Stimulated activated CD4-positive, alpha-beta T cell treated with anti-CD3 and anti-CD28 coated beads, TNF-alpha, amount 100 ng/mL, for 4 hours (primary cell): ENCODE data around the gene LILRA1.
"Not testable (repeated sequence)": the region's sequence is repeated elsewhere in the genome, so short reads cannot be mapped to it uniquely, and the experiment has no call there.

ENCODE experiments used
- DNase-seq, 3 experiments: peaks; one replicate each; pipeline ENCODE4 v3.0.0-alpha.2; 2020; ENCODE audit warnings: low read depth in 3 of 3

LILRA1 gene

DNA sequence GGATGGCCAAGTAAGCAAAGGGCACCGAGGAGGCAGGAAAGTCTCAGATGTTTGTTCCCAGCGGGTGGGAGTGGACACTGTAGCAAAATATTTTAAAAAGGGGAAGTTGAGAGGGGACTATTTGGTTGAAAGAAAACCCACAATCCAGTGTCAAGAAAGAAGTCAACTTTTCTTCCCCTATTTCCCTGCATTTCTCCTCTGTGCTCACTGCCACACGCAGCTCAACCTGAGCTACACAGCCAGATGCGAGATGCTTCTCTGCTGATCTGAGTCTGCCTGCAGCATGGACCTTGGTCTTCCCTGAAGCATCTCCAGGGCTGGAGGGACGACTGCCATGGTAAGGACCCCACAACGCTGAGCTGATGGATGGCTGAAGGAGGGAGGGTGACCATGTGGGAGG lies at the start of gene LILRA1:
LILRA1 (plus strand) TSS at position 188 of the 400 bp plus-strand sequence. CDS start 613 bp downstream, outside the sequence.
- not testable (repeated sequence) for DNase-seq

DNA sequence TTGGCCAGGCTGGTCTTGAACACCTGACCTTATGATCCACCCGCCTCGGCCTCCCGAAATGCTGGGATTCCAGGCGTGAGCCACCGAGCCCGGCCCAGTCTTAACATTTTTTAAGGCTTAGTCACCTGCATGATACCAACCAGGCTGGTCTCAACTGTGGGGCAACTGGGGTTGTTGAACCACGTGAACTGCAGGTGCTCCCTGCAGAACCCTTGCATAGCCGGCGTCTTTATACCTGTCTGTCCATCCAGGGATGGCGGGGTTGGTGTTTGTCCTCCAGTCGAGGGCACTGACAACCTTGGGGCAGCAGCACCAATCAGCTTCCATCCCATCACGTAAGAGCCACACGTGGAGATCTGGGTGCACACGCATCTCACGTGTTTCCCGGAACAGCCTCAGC lies 44.6 kb upstream of the LILRA1 start:
- no peak for DNase-seq

DNA sequence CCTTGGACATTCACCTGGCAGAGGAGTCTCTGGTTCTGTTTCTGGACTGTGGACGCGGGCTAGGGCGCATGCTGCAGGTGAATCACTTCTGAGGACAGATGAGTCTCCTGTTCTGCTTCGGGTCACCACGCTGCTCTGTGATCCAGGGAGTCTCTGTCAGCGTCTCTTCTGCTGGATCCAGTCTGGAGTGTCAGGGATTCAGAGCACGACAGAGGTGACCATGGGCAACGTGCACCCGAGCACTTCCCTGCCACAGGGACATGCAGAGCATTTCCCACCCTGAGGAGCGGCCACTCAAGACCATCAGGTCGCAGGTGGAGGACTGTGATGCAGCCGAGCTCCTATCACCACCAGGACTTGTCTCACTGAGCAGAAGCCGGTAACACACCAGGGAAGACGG lies 44.2 kb upstream of the LILRA1 start:
- no peak for DNase-seq

DNA sequence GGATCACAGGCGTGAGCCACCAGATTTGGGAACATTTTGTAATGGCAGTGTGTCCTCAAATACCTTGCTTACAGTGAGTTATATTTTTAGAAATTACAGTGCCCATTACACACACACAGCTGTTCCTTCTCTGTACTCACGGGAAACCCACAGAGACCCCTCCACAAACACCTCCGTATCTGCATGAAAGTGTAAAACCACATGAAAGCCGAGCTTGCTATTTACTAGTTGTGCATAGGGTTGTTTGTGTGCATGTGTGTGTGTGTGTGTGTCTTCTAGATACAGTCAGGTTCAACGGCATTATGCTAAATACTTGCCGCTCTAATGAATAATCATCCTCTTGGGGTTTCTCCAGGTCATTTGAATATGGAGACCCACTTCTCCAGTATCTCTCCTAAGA lies 42.1 kb upstream of the LILRA1 start:
- DNase-seq, result no peak

DNA sequence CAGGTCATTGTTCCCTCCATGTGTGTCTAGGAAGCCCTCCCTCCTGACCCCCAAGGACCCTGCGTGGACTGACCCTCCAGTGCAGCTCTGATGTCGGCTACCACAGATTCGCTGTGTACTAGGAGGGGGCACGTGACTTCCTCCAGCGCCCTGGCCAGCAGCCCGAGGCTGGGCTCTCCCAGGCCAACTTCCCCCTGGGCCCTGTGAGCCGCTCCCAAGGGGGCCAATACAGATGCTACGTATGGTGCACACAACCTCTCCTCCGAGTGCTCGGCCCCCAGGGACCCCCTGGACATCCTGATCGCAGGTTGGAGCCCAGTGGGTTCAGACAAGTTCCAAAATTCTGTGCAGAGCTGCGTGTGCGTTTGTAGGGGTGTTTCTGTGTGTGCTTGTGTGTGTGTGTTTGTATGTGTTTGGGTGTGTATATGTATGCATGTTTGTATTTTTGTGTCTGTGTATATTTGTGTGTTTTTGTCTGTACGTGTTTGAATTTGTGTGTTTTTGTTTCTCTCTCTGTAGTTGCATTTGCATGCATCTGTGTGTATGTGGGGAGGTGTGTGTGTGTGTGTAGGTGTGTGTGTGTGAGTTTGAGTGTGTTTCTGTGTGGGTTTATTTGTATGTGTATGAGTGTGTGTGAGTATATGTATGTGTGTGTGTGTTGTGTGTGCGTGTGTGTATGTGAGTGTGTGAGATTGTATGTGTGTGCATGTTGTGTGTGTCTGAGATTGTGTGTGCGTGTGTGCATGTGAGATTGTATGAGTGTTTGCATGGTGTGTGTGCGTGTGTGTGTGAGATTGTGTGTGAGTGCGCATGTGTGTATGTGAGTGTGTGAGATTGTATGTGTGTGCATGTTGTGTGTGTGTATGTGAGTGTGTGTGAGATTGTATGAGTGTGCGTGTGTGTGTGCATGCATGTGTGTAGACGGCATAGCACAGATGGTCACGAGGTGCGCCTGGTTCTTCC lies 41.2 kb upstream of the LILRA1 start:
- no peak for DNase-seq

DNA sequence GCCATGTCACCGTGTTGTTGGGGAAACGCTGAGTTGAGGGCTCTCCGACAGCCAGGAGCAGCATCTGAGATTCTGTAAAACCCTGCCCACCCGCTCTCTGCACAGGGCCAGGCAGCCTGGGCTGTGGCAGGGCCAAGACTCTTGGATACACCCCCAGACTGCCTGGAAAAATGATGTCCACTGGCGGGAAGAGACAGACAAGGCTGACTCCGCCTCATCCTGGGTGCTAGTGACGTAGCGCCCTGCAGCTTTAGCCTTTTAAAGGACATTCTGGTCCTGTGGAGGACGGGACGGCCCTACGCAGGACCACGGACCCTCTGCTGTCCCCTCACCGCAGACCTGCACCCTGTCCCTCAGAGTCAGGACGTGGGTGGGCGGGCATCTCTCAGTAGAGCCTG lies 40.5 kb upstream of the LILRA1 start:
- DNase-seq, result no peak

DNA sequence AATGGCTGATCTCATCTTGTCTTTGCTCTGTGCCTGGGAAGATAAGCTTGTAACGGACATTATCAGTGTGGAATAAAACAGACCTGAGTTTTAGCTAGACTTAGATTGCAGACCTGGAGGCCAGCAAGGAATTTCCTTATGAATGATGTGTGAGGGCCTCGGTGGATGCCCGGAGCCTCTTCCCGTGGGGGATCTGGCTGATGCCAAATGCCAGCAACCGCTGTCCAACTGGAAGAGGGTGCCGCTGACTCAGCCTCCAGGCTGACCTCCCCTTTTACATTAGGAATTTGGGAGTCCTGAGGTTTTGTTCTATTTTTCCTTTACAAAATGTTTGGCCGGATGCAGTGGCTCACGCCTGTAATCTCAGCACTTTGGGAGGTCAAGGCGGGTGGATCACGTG lies 39.4 kb upstream of the LILRA1 start:
- no peak for DNase-seq

DNA sequence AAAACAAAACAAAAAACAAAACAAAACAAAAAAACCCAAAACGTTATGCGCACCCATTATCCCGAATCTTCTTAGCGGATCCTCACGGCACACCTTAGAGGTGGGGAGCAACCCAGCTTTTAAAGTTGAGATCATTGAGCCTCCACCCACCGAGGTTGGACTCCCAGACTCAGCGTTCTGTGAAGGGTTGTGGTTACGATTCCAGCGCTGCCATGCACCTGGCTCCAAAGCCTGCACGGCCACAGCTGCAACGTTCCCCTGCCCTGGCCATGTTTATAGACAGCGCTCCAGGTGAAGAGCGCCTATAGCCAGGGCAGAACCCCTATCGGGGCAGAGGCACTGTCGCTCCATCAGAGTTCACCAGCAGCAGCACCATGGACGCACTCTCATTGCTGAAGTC lies 38.5 kb upstream of the LILRA1 start:
- no peak for DNase-seq

DNA sequence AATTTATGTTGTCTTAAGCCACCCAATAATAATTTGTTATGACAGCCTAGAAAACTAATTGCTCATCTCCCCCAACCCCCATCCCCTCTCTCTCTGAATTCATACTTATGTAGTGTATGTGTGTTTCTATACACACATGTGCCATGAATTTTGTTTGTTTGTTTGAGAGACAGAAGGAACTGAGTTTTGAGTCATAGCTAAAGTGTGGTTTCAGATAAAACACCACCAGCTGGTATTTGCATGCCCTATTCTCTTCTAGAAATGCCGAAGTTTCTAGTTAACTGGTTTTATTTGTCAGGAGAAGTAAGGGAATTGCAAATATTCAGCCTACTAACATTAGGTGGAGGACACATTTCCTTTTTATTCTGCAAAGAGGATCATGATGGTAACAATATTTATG lies 37.2 kb upstream of the LILRA1 start:
- DNase-seq, result no peak

DNA sequence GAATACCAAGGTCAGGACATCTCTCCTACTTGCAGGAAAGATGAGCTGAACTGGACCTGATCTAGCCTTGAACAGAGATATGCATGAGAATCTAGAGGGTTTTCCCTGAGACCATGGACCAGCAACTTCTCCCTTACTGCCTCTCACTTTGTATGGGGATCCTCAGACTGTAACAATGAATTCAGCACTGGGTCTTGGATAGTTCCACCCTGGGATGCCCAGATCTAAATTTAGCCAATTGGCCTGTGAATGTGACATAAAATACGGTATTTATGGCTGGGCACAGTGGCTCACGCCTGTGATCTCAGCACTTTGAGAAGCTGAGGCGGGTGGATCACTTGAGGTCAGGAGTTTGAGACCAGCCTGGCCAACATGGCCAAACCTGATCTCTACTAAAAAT lies 35.1 kb upstream of the LILRA1 start:
- no peak for DNase-seq

DNA sequence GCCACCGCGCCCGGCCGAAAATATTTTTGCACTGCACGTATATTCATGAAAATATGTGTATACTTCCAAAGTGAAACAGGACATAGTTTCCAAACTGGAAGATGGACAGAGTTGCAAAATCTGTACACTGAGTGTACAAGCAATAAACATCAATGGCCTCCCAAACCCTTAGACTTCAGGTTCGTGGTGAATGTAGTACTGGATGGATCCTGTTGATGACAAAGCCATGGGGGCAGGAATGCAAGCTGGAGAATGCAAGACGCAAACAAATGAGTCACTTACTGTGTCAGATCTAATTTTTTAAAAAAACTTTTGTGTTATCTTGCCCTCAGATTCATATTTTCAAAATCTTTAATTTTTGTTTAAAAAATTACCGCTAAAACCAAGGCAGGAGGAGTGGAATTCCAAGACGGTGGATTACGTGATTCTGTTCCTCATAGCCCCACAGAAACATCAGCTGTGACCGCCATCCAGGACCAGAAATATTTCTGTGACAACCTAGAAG lies 32.5 kb upstream of the LILRA1 start:
- DNase-seq, result no peak

DNA sequence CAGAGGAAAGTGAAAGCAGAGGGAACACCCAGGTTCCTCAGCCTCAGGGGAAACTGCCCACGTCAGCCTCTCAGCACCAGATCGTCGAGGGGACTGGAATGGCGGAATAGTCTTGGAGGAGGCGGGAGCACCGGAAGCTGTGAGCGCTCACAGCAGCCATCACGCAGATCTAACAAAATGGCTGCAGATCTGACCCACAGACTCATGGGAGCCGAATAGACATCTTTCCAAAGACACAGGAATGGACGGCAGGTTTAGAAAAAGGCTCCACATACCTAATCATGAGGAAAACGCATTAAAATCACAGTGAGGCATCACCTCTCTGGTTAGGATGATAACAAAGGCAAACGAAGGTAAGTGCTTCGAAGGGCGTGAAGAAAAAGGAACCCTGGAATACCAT lies 31.6 kb upstream of the LILRA1 start:
- DNase-seq, result no peak

DNA sequence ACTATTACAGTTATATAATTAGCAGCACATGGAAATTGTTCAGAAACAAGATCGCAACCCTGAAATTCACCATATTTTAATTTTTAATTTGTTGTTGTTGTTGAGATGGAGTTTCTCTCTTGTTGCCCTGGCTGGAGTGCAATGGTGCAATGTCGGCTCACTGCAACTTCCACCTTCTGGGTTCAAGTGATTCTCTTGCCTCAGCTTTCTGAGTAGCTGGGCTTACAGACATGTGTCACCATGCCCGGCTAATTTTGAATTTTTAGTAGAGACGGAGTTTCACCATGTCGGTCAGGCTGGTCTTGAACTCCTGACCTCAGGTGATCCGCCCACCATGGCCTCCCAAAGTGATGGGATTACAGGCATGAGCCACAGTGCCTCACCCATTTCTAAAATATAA lies 30.2 kb upstream of the LILRA1 start:
- not testable (repeated sequence) for DNase-seq

DNA sequence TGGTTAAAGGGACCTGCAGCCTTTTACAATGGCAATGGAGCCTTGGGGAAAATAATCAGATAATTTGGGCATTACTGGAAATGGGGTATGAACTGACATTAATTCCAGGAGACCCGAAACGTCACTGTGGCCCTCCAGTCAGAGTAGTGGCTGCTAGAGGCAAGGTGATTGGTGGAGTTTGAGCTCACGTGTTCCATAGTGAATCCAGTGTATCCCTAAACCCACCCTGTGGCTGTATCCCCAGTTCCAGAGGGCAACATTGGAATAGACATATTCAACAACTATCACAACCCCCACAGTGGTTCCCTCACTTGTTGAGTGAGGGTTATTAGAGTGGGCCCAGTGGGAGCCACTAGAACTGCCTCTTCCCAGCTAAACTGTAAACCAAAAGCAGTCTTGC lies 23.1 kb upstream of the LILRA1 start:
- DNase-seq, result no peak

DNA sequence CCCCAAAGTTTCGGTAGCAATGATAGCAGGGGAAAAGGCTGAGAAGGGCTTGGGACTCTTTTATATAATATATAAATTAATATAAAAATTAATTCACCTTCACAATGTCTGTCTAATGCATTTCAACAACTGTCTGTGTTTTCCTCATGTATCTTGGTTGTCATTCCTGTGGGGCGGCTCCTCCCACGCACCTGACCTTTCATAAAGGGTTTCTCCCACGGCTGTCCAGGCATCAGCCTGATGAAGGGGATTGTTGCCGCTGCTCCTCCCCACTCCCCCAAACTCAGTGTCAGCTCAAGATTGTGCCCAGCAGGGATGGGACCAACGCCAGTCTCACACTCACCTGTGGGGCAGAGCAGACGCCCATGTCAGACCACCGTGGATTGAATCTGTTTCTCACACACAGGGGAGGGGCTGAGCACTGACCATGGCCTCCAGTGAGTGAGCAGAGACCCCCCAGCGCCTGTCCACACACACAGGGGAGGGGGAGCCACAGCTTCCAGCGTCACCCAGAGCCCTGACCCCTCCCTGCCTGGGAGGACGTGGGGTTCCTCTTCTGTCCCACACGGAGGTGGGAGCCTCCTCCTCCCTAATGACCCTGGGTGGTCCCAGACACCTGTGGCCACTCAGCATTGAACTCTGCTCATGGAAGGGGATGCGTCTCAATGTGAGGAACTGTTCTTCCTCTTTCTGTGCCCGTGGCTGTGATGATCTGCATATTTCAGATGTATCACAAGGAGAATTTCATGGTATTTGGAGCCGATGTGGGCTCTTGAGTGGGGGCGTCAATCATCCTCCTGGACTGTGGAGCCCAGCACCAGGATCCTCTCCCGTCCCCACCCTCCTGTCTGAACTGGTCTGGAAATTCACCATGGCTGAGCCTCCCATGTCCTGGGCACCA lies 21.5 kb upstream of the LILRA1 start:
- not testable (repeated sequence) for DNase-seq

DNA sequence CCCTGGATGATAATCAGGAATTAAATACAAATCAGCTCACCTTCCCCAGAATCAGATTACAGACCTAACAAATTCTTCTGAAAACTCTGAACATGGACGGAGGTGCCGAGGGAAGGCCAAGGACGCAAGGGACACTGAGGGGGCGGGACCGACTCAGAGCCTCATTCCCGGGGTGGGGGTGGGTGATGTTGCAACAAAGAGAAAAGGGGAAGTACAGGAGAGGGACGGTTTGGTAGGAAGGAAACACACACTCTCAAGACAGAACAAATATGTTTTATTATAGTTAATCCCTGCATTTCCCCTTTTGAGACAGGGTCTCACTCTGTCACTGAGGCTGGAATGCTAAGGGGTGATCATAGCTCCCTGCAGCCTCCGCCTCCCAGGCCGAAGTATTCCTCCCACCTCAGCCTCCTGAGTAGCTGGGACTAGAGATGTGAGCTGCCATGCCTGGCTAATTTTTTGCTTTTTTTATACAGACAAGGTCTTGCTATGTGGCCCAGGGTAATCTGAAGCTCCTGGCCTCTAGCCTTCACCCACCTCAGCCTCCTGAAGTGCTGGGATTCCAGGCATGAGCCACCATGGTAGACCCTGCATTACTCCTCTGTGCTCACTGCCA lies 20.6 kb upstream of the LILRA1 start:
- no peak for DNase-seq

DNA sequence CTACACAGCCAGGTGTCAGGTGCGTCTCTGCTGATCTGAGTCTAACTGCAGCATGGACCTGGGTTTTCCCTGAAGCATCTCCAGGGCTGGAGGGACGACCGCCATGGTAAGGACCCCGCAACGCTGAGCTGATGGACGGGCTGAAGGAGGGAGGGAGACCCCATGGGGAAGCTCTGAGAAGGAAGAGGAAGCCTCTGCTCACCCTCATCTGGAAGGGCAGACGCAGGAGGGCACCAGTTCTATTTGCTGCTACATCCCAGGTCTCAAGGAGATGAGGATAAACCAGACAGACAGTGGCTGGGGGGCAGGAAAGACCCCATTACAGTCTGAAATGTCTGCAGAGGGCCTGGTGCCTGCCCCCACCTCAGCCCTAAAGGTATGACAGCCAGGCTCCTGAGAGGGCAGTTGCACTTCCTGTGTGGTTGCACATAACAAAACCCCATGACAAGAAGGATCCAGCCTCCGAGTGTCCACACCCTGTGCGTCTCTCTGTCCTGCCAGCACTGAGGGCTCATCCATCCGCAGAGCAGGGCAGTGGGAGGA lies 20.0 kb upstream of the LILRA1 start, which contains the start of gene LILRA2:
LILRA2 (plus strand) TSS at position 461 of the 543 bp plus-strand sequence. CDS start 89 bp downstream, outside the sequence.
- no peak for DNase-seq

DNA sequence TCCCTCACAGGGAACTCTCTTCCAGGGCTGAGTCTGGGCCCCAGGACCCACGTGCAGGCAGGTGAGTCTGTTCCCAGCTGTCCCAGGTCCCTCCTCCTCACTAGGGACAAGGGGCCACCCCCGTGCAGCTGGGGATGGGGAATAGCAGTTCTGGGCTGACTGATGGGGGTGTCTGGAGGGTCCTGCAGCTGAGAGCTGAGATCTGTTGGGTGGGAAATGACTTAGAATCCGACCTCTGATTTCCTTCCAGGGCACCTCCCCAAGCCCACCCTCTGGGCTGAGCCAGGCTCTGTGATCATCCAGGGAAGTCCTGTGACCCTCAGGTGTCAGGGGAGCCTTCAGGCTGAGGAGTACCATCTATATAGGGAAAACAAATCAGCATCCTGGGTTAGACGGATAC lies 19.4 kb upstream of the LILRA1 start:
- no peak for DNase-seq

DNA sequence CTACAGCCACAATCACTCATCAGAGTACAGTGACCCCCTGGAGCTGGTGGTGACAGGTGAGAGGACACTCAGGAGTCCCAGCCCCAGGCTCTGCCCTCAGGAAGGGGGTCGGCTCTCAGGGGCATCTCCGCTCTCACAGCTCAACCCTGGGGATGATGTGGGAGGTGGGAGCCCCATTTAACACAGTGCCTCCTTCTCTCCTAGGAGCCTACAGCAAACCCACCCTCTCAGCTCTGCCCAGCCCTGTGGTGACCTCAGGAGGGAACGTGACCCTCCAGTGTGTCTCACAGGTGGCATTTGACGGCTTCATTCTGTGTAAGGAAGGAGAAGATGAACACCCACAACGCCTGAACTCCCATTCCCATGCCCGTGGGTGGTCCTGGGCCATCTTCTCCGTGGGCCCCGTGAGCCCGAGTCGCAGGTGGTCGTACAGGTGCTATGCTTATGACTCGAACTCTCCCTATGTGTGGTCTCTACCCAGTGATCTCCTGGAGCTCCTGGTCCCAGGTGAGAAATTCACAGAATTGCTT lies 18.8 kb upstream of the LILRA1 start:
- DNase-seq, result no peak

DNA sequence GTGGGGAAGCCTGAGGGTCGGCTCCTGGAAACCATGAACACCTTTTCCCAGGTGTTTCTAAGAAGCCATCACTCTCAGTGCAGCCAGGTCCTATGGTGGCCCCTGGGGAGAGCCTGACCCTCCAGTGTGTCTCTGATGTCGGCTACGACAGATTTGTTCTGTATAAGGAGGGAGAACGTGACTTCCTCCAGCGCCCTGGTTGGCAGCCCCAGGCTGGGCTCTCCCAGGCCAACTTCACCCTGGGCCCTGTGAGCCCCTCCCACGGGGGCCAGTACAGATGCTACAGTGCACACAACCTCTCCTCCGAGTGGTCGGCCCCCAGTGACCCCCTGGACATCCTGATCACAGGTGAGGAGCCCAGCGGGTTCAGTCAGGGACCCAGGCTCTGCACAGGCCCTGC lies 18.2 kb upstream of the LILRA1 start:
- not testable (repeated sequence) for DNase-seq

DNA sequence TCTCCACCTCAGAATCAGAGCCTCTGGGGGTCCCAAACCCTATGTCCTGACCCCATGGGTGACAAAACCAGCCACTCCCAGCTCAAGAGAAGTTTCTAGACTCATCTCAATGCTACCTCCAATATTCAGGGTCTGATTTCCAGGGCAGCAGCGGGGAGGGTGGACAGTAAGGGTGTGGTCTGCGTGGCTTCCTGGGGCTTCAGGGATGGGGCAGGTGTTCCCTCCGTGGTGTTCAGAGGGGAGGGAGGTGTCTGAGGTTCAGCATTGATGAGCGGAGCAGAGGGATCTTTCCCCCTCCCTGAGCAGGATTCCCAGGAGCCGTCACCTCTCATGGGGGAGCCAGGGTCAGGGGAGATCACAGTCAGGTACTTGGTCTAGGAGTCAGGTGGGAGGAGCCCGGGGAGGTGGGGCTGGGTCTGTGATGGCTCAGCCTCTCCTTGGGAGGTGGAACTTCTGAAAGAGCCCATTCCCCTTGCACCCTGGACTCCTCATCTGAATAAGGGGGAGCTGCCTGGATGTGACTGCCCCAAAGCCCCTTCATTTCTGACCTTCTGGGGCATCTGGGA lies 16.9 kb upstream of the LILRA1 start:
- no peak for DNase-seq
